ENCODE data around the gene FAM114A1.

Gene FAM114A1

DNA sequence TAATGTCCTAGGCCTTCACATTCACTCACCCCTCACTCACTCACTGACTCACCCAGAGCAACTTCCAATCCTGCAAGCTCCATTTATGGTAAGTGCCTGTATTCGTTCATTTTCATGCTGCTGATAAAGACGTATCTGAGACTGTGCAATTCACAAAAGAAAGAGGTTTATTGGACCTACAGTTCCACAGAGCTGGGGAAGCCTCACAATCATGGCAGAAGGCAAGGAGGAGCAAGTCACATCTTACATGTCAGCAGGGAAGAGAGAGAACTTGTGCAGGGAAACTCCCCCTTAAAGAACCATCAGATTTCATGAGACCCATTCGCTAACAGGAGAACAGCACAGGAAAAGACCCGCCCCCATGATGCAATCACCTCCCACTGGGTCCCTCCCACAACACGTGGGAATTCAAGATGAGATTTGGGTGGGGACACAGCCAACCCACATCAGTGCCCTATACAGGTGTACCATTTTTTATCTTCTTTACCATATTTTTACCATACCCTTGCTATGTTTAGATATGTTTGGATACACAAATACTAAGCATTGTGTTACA, 44.8 kb upstream of the FAM114A1 start:
- Histone ChIP-seq H3K4me1 (ENCODE audit: control insufficient read depth, insufficient read depth, low read length) (no peaks in the 10 kb centered on the region), H3K9me3 (ENCODE audit: control insufficient read depth, insufficient read depth, low read depth, low read length) (no peaks in the 10 kb centered on the region), H3K36me3 (ENCODE audit: control insufficient read depth in 2 of 2, insufficient read depth in 1 of 2, low read length in 2 of 2) (no peaks in the 10 kb centered on the region), H3K27ac (ENCODE audit: extremely low read depth, low read depth, low read length) (no peak overlapping the region), H3K4me3 (ENCODE audit: low read depth, low read length) (no peak overlapping the region)
- CTCF ChIA-PET: no interaction called here
- POLR2A ChIA-PET: no interaction called here
- TF ChIP-seq ZNF777 (tag by site-specific recombination; IDR thresholded peaks at IDR 0.05; ENCODE audit: borderline replicate concordance): no peak
- no peak for TF ChIP-seq ZNF610 (tag by site-specific recombination; IDR thresholded peaks at IDR 0.05; ENCODE audit: borderline replicate concordance)
- TF ChIP-seq ZNF350 (tag by site-specific recombination; IDR thresholded peaks at IDR 0.05): no peak
- TF ChIP-seq ZNF776 (tag by site-specific recombination; IDR thresholded peaks at IDR 0.05; ENCODE audit: borderline replicate concordance): no peak

DNA sequence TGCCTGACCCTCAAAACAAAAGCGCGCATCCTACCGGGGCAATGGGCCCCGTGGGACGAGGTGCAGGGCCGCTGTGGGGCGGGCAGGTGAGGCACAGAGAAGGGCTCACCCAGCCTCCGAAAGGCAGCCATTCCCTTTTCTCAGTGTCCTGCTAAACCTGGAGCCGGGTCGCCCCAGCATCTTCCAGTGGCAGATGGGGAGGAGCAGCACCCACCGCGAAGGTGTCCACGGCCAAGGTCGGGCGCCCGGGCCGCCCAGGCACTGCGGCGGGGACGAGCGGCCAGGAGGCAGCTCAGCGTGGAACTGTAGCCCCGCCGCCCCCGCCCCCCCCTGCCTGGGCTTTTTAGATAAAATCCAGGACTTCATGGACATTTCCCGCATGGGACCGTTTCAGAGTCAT, 43.8 kb upstream of the FAM114A1 start:
- ChIA-PET POLR2A (no interaction called here), CTCF (no interaction called here)
- no peaks in the 10 kb centered on the region for H3K36me3 ChIP-seq (ENCODE audit: control insufficient read depth in 2 of 2, insufficient read depth in 1 of 2, low read length in 2 of 2)
- H3K27ac ChIP-seq (ENCODE audit: extremely low read depth, low read depth, low read length): no peak overlapping the region
- TF ChIP-seq, protein P1, sequence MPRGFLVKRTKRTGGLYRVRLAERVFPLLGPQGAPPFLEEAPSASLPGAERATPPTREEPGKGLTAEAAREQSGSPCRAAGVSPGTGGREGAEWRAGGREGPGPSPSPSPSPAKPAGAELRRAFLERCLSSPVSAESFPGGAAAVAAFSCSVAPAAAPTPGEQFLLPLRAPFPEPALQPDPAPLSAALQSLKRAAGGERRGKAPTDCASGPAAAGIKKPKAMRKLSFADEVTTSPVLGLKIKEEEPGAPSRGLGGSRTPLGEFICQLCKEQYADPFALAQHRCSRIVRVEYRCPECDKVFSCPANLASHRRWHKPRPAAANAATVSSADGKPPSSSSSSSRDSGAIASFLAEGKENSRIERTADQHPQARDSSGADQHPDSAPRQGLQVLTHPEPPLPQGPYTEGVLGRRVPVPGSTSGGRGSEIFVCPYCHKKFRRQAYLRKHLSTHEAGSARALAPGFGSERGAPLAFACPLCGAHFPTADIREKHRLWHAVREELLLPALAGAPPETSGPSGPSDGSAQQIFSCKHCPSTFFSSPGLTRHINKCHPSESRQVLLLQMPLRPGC (tag by site-specific recombination; IDR thresholded peaks at IDR 0.05): no peak
- TF ChIP-seq ZBTB7A (tag by site-specific recombination; IDR thresholded peaks at IDR 0.05; ENCODE audit: low read depth) (no peak), ZFP69B (tag by site-specific recombination; IDR thresholded peaks at IDR 0.05) (no peak), HOXC10 (CRISPR knock-in tag; IDR thresholded peaks at IDR 0.05) (no peak), ZNF843 (tag by site-specific recombination; IDR thresholded peaks at IDR 0.05) (no peak), KLF9 (tag by site-specific recombination; IDR thresholded peaks at IDR 0.05; ENCODE audit: low read depth) (no peak), ZNF416 (tag by site-specific recombination; IDR thresholded peaks at IDR 0.05) (no peak), ZNF501 (tag by site-specific recombination; IDR thresholded peaks at IDR 0.05) (no peak), ZFP37 (tag by site-specific recombination; IDR thresholded peaks at IDR 0.05) (no peak), ZNF555 (tag by site-specific recombination; conservative IDR thresholded peaks at IDR 0.05) (no peak), ZNF626 (tag by site-specific recombination; IDR thresholded peaks at IDR 0.05) (no peak), ZSCAN23 (tag by site-specific recombination; IDR thresholded peaks at IDR 0.05) (no peak), SALL2 (tag by site-specific recombination; IDR thresholded peaks at IDR 0.05; ENCODE audit: borderline replicate concordance) (no peak), GFI1B (tag by site-specific recombination; IDR thresholded peaks at IDR 0.05) (no peak), YY2 (tag by site-specific recombination; IDR thresholded peaks at IDR 0.05) (no peak)
- TF ChIP-seq, protein P2, sequence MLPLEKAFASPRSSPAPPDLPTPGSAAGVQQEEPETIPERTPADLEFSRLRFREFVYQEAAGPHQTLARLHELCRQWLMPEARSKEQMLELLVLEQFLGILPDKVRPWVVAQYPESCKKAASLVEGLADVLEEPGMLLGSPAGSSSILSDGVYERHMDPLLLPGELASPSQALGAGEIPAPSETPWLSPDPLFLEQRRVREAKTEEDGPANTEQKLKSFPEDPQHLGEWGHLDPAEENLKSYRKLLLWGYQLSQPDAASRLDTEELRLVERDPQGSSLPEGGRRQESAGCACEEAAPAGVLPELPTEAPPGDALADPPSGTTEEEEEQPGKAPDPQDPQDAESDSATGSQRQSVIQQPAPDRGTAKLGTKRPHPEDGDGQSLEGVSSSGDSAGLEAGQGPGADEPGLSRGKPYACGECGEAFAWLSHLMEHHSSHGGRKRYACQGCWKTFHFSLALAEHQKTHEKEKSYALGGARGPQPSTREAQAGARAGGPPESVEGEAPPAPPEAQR (tag by site-specific recombination; IDR thresholded peaks at IDR 0.05): no peak
- TF ChIP-seq, protein P3, sequence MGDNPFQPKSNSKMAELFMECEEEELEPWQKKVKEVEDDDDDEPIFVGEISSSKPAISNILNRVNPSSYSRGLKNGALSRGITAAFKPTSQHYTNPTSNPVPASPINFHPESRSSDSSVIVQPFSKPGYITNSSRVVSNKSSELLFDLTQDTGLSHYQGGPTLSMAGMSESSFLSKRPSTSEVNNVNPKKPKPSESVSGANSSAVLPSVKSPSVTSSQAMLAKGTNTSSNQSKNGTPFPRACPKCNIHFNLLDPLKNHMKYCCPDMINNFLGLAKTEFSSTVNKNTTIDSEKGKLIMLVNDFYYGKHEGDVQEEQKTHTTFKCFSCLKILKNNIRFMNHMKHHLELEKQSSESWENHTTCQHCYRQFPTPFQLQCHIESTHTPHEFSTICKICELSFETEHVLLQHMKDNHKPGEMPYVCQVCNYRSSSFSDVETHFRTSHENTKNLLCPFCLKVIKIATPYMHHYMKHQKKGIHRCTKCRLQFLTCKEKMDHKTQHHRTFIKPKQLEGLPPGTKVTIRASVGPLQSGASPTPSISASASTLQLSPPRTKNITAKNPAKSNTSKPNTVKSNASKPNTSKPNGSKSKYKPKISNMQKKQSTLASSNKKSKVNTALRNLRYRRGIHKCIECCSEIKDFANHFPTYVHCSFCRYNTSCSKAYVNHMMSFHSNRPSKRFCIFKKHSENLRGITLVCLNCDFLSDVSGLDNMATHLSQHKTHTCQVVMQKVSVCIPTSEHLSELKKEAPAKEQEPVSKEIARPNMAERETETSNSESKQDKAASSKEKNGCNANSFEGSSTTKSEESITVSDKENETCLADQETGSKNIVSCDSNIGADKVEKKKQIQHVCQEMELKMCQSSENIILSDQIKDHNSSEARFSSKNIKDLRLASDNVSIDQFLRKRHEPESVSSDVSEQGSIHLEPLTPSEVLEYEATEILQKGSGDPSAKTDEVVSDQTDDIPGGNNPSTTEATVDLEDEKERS (tag by site-specific recombination; IDR thresholded peaks at IDR 0.05): no peak
- TF ChIP-seq, protein P4, sequence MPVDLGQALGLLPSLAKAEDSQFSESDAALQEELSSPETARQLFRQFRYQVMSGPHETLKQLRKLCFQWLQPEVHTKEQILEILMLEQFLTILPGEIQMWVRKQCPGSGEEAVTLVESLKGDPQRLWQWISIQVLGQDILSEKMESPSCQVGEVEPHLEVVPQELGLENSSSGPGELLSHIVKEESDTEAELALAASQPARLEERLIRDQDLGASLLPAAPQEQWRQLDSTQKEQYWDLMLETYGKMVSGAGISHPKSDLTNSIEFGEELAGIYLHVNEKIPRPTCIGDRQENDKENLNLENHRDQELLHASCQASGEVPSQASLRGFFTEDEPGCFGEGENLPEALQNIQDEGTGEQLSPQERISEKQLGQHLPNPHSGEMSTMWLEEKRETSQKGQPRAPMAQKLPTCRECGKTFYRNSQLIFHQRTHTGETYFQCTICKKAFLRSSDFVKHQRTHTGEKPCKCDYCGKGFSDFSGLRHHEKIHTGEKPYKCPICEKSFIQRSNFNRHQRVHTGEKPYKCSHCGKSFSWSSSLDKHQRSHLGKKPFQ (tag by site-specific recombination; IDR thresholded peaks at IDR 0.05): no peak
- no peaks in the 10 kb centered on the region for H3K4me1 ChIP-seq (ENCODE audit: control insufficient read depth, insufficient read depth, low read length)
- no peak overlapping the region for H3K4me3 ChIP-seq (ENCODE audit: low read depth, low read length)
- H3K9me3 ChIP-seq (ENCODE audit: control insufficient read depth, insufficient read depth, low read depth, low read length): no peaks in the 10 kb centered on the region

Measured in HEK293 (cell line).